ENCODE data around the gene CLASP1.

CLASP1 gene

GRCh38 chr2:121588357-121588756, 60.9 kb downstream of the CLASP1 start:
- no peak for DNase-seq
- WGBS (ENCODE audit: insufficient coverage) = no CpG with 5 or more reads among the region's 1 CpG
- Histone ChIP-seq H3K36me3 (ENCODE audit: control insufficient read depth in 4 of 4, insufficient read depth in 4 of 4, low read length in 3 of 4) (peaks cover 5 to 9% (median 8%) of the 10 kb centered on the region in 4 experiments), H3K27me3 (replicated peaks in 2 of 5; ENCODE audit: control insufficient read depth in 4 of 5, insufficient read depth in 5 of 5, low read length in 4 of 5) (no peaks in the 10 kb centered on the region), H3K27ac (ENCODE audit: insufficient read depth in 1 of 2, low read depth in 1 of 2, low read length in 2 of 2, poor library complexity in 1 of 2, severe bottlenecking in 2 of 2) (no peak overlapping the region), H3K4me3 (ENCODE audit: control insufficient read depth in 1 of 7, extremely low read depth in 1 of 7, insufficient read depth in 4 of 7, low read depth in 2 of 7, low read length in 6 of 7) (no peak overlapping the region), H3K9me3 (ENCODE audit: control extremely low read depth in 1 of 5, control insufficient read depth in 4 of 5, insufficient read depth in 2 of 5, low read depth in 1 of 5, low read length in 4 of 5) (no peaks in the 10 kb centered on the region), H3K4me1 (ENCODE audit: control extremely low read depth in 1 of 4, control insufficient read depth in 4 of 4, insufficient read depth in 4 of 4, low read length in 3 of 4) (peaks cover 0 to 5% (median 0%) of the 10 kb centered on the region in 4 experiments)
- ChIA-PET CTCF (interaction anchor here (1.2 kb wide), 1 partner anchor 17 kb away, joined by 3 read pairs; no protein-coding TSS in a partner anchor), POLR2A (no interaction called here)

- CTCF ChIA-PET = interaction anchor here (0.6 to 1.7 kb wide), 3 partner anchors 8 to 102 kb away, joined by 3 read pairs; no protein-coding TSS in a partner anchor
- POLR2A ChIA-PET = no interaction called here
- peaks cover 5 to 9% (median 8%) of the 10 kb centered on the region in 4 experiments for H3K36me3 ChIP-seq (ENCODE audit: control insufficient read depth in 4 of 4, insufficient read depth in 4 of 4, low read length in 3 of 4)
- no peaks in the 10 kb centered on the region for H3K27me3 ChIP-seq (replicated peaks in 2 of 5; ENCODE audit: control insufficient read depth in 4 of 5, insufficient read depth in 5 of 5, low read length in 4 of 5)
- WGBS (ENCODE audit: insufficient coverage) = 100% methylated on average over 4 of the region's 4 CpGs
- no peak overlapping the region for H3K4me3 ChIP-seq (ENCODE audit: control insufficient read depth in 1 of 7, extremely low read depth in 1 of 7, insufficient read depth in 4 of 7, low read depth in 2 of 7, low read length in 6 of 7)
- peaks cover 0 to 5% (median 0%) of the 10 kb centered on the region in 4 experiments for H3K4me1 ChIP-seq (ENCODE audit: control extremely low read depth in 1 of 4, control insufficient read depth in 4 of 4, insufficient read depth in 4 of 4, low read length in 3 of 4)
- no peak overlapping the region for H3K27ac ChIP-seq (ENCODE audit: insufficient read depth in 1 of 2, low read depth in 1 of 2, low read length in 2 of 2, poor library complexity in 1 of 2, severe bottlenecking in 2 of 2)
- no peaks in the 10 kb centered on the region for H3K9me3 ChIP-seq (ENCODE audit: control extremely low read depth in 1 of 5, control insufficient read depth in 4 of 5, insufficient read depth in 2 of 5, low read depth in 1 of 5, low read length in 4 of 5)
- DNase-seq = no peak
Measured at GRCh38 chr2:121587131-121587530, 62.1 kb downstream of the CLASP1 start.

- Histone ChIP-seq H3K9me3 (ENCODE audit: control extremely low read depth in 1 of 5, control insufficient read depth in 4 of 5, insufficient read depth in 2 of 5, low read depth in 1 of 5, low read length in 4 of 5) (no peaks in the 10 kb centered on the region), H3K27me3 (replicated peaks in 2 of 5; ENCODE audit: control insufficient read depth in 4 of 5, insufficient read depth in 5 of 5, low read length in 4 of 5) (no peaks in the 10 kb centered on the region), H3K27ac (ENCODE audit: insufficient read depth in 1 of 2, low read depth in 1 of 2, low read length in 2 of 2, poor library complexity in 1 of 2, severe bottlenecking in 2 of 2) (no peak overlapping the region), H3K4me3 (ENCODE audit: control insufficient read depth in 1 of 7, extremely low read depth in 1 of 7, insufficient read depth in 4 of 7, low read depth in 2 of 7, low read length in 6 of 7) (no peak overlapping the region), H3K36me3 (ENCODE audit: control insufficient read depth in 4 of 4, insufficient read depth in 4 of 4, low read length in 3 of 4) (peaks cover 5 to 9% (median 8%) of the 10 kb centered on the region in 4 experiments), H3K4me1 (ENCODE audit: control extremely low read depth in 1 of 4, control insufficient read depth in 4 of 4, insufficient read depth in 4 of 4, low read length in 3 of 4) (no peaks in the 10 kb centered on the region)
- CTCF ChIA-PET = no interaction called here
- POLR2A ChIA-PET = interaction anchor here (0.5 to 1.0 kb wide), 2 partner anchors 65 to 71 kb away, joined by 3 to 5 read pairs; no protein-coding TSS in a partner anchor
- DNase-seq = no peak
- WGBS (ENCODE audit: insufficient coverage) = 100% methylated on average over 1 of the region's 4 CpGs
Measured at GRCh38 chr2:121584741-121585140, 64.5 kb downstream of the CLASP1 start.

GRCh38 chr2:121583555-121583954, 65.7 kb downstream of the CLASP1 start:
- no peak overlapping the region for H3K4me3 ChIP-seq (ENCODE audit: control insufficient read depth in 1 of 7, extremely low read depth in 1 of 7, insufficient read depth in 4 of 7, low read depth in 2 of 7, low read length in 6 of 7)

GRCh38 chr2:121582272-121582671, 67.0 kb downstream of the CLASP1 start:
- no peaks in the 10 kb centered on the region for H3K9me3 ChIP-seq (ENCODE audit: control extremely low read depth in 1 of 5, control insufficient read depth in 4 of 5, insufficient read depth in 2 of 5, low read depth in 1 of 5, low read length in 4 of 5)
- H3K27me3 ChIP-seq (replicated peaks in 2 of 5; ENCODE audit: control insufficient read depth in 4 of 5, insufficient read depth in 5 of 5, low read length in 4 of 5) = no peaks in the 10 kb centered on the region
- H3K36me3 ChIP-seq (ENCODE audit: control insufficient read depth in 4 of 4, insufficient read depth in 4 of 4, low read length in 3 of 4) = peaks cover 0 to 4% (median 1%) of the 10 kb centered on the region in 4 experiments
- ChIA-PET CTCF (no interaction called here), POLR2A (no interaction called here)
- H3K4me3 ChIP-seq (ENCODE audit: control insufficient read depth in 1 of 7, extremely low read depth in 1 of 7, insufficient read depth in 4 of 7, low read depth in 2 of 7, low read length in 6 of 7) = no peak overlapping the region
- peaks cover 0 to 2% (median 0%) of the 10 kb centered on the region in 4 experiments for H3K4me1 ChIP-seq (ENCODE audit: control extremely low read depth in 1 of 4, control insufficient read depth in 4 of 4, insufficient read depth in 4 of 4, low read length in 3 of 4)
- DNase-seq = no peak
- no peak overlapping the region for H3K27ac ChIP-seq (ENCODE audit: insufficient read depth in 1 of 2, low read depth in 1 of 2, low read length in 2 of 2, poor library complexity in 1 of 2, severe bottlenecking in 2 of 2)

More at GRCh38 chr2:121583555-121583954, 65.7 kb downstream of the CLASP1 start:
- Histone ChIP-seq H3K27ac (ENCODE audit: insufficient read depth in 1 of 2, low read depth in 1 of 2, low read length in 2 of 2, poor library complexity in 1 of 2, severe bottlenecking in 2 of 2) (no peak overlapping the region), H3K9me3 (ENCODE audit: control extremely low read depth in 1 of 5, control insufficient read depth in 4 of 5, insufficient read depth in 2 of 5, low read depth in 1 of 5, low read length in 4 of 5) (no peaks in the 10 kb centered on the region), H3K4me1 (ENCODE audit: control extremely low read depth in 1 of 4, control insufficient read depth in 4 of 4, insufficient read depth in 4 of 4, low read length in 3 of 4) (no peaks in the 10 kb centered on the region), H3K27me3 (replicated peaks in 2 of 5; ENCODE audit: control insufficient read depth in 4 of 5, insufficient read depth in 5 of 5, low read length in 4 of 5) (no peaks in the 10 kb centered on the region), H3K36me3 (ENCODE audit: control insufficient read depth in 4 of 4, insufficient read depth in 4 of 4, low read length in 3 of 4) (peaks cover 2 to 4% (median 3%) of the 10 kb centered on the region in 4 experiments)
- DNase-seq = no peak
- ChIA-PET CTCF (no interaction called here), POLR2A (no interaction called here)
- whole genome bisulfite sequencing (ENCODE audit: insufficient coverage) = 100% methylated on average over 2 of the region's 3 CpGs

- no peaks in the 10 kb centered on the region for H3K27me3 ChIP-seq (replicated peaks in 2 of 5; ENCODE audit: control insufficient read depth in 4 of 5, insufficient read depth in 5 of 5, low read length in 4 of 5)
- no peaks in the 10 kb centered on the region for H3K9me3 ChIP-seq (ENCODE audit: control extremely low read depth in 1 of 5, control insufficient read depth in 4 of 5, insufficient read depth in 2 of 5, low read depth in 1 of 5, low read length in 4 of 5)
- no CpG with 5 or more reads among the region's 3 CpGs for WGBS (ENCODE audit: insufficient coverage)
- DNase-seq = no peak
- H3K4me1 ChIP-seq (ENCODE audit: control extremely low read depth in 1 of 4, control insufficient read depth in 4 of 4, insufficient read depth in 4 of 4, low read length in 3 of 4) = peaks cover 0 to 3% (median 0%) of the 10 kb centered on the region in 4 experiments
- ChIA-PET CTCF (no interaction called here), POLR2A (no interaction called here)
- no peak overlapping the region for H3K27ac ChIP-seq (ENCODE audit: insufficient read depth in 1 of 2, low read depth in 1 of 2, low read length in 2 of 2, poor library complexity in 1 of 2, severe bottlenecking in 2 of 2)
- H3K4me3 ChIP-seq (ENCODE audit: control insufficient read depth in 1 of 7, extremely low read depth in 1 of 7, insufficient read depth in 4 of 7, low read depth in 2 of 7, low read length in 6 of 7) = no peak overlapping the region
- no peaks in the 10 kb centered on the region for H3K36me3 ChIP-seq (ENCODE audit: control insufficient read depth in 4 of 4, insufficient read depth in 4 of 4, low read length in 3 of 4)
Measured at GRCh38 chr2:121579309-121579708, 70.0 kb downstream of the CLASP1 start.

GRCh38 chr2:121577381-121577780, 71.9 kb downstream of the CLASP1 start:
- ChIA-PET POLR2A (no interaction called here), CTCF (no interaction called here)
- H3K36me3 ChIP-seq (ENCODE audit: control insufficient read depth in 4 of 4, insufficient read depth in 4 of 4, low read length in 3 of 4) = no peaks in the 10 kb centered on the region
- H3K4me1 ChIP-seq (ENCODE audit: control extremely low read depth in 1 of 4, control insufficient read depth in 4 of 4, insufficient read depth in 4 of 4, low read length in 3 of 4) = peaks cover 0 to 3% (median 0%) of the 10 kb centered on the region in 4 experiments
- WGBS (ENCODE audit: insufficient coverage) = no CpG with 5 or more reads among the region's 1 CpG
- H3K27me3 ChIP-seq (replicated peaks in 2 of 5; ENCODE audit: control insufficient read depth in 4 of 5, insufficient read depth in 5 of 5, low read length in 4 of 5) = no peaks in the 10 kb centered on the region
- no peak overlapping the region for H3K4me3 ChIP-seq (ENCODE audit: control insufficient read depth in 1 of 7, extremely low read depth in 1 of 7, insufficient read depth in 4 of 7, low read depth in 2 of 7, low read length in 6 of 7)
- H3K9me3 ChIP-seq (ENCODE audit: control extremely low read depth in 1 of 5, control insufficient read depth in 4 of 5, insufficient read depth in 2 of 5, low read depth in 1 of 5, low read length in 4 of 5) = no peaks in the 10 kb centered on the region
- no peak overlapping the region for H3K27ac ChIP-seq (ENCODE audit: insufficient read depth in 1 of 2, low read depth in 1 of 2, low read length in 2 of 2, poor library complexity in 1 of 2, severe bottlenecking in 2 of 2)
- DNase-seq = no peak
